C4-2B (cell line): ENCODE data around the gene CRMP1.

Experiments
- ZFX ChIP-seq: fragments of 450-650 bp; IDR thresholded peaks from 2 replicates; pipeline ENCODE4 v1.6.1; 2017
- TF ChIP-seq, protein P1 (sequence below): fragments of 450-650 bp; conservative IDR thresholded peaks from 2 replicates; pipeline ENCODE4 v1.5.1; 2017; ENCODE audit warnings: mild to moderate bottlenecking

- no peak for TF ChIP-seq ZFX
- TF ChIP-seq, protein P1, sequence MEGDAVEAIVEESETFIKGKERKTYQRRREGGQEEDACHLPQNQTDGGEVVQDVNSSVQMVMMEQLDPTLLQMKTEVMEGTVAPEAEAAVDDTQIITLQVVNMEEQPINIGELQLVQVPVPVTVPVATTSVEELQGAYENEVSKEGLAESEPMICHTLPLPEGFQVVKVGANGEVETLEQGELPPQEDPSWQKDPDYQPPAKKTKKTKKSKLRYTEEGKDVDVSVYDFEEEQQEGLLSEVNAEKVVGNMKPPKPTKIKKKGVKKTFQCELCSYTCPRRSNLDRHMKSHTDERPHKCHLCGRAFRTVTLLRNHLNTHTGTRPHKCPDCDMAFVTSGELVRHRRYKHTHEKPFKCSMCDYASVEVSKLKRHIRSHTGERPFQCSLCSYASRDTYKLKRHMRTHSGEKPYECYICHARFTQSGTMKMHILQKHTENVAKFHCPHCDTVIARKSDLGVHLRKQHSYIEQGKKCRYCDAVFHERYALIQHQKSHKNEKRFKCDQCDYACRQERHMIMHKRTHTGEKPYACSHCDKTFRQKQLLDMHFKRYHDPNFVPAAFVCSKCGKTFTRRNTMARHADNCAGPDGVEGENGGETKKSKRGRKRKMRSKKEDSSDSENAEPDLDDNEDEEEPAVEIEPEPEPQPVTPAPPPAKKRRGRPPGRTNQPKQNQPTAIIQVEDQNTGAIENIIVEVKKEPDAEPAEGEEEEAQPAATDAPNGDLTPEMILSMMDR: no peak
Measured at GRCh38 chr4:5924461-5925125, 31.7 kb upstream of the CRMP1 start.
